Stimulated activated CD8-positive, alpha-beta memory T cell treated with anti-CD3 and anti-CD28 coated beads, Interleukin-12 subunit alpha, Interleukin-12 subunit beta, amount 100 ng/mL, for 24 hours (primary cell): ENCODE measurements around the gene NPR1.
"Not testable (repeated sequence)": the region's sequence is repeated elsewhere in the genome, so short reads cannot be mapped to it uniquely, and the experiment has no call there.

Experiments
- DNase-seq: peaks from one replicate; pipeline ENCODE4 v3.0.0-alpha.2; 2020; ENCODE audit errors: extremely low read depth

NPR1 gene

DNA sequence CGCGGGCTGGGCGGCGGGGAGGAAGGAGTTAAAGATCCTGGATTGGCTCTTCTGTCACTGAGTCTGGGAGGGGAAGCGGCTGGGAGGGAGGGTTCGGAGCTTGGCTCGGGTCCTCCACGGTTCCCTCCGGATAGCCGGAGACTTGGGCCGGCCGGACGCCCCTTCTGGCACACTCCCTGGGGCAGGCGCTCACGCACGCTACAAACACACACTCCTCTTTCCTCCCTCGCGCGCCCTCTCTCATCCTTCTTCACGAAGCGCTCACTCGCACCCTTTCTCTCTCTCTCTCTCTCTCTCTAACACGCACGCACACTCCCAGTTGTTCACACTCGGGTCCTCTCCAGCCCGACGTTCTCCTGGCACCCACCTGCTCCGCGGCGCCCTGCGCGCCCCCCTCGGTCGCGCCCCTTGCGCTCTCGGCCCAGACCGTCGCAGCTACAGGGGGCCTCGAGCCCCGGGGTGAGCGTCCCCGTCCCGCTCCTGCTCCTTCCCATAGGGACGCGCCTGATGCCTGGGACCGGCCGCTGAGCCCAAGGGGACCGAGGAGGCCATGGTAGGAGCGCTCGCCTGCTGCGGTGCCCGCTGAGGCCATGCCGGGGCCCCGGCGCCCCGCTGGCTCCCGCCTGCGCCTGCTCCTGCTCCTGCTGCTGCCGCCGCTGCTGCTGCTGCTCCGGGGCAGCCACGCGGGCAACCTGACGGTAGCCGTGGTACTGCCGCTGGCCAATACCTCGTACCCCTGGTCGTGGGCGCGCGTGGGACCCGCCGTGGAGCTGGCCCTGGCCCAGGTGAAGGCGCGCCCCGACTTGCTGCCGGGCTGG lies at the start of gene NPR1:
Gene NPR1 (plus strand): TSS at position 170 of the 818 bp plus-strand sequence. CDS start 421 bp downstream, at position 591.
- no peak for DNase-seq

DNA sequence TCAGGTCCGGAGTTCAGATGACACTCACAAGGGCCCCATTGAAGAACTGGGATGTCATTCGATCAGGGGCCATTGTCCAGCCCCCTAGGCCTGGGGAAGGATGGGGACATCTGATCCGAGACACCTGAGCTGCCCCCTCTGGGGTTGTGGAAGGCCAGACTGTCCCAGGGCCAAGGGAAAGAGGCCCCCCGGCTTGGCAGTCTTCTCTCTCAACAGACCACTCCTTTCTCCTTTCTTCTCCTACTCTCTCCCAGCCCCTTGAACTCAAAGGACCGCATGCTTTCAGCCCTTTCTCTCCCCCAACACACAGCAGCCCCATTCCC lies 49.2 kb upstream of the NPR1 start:
- DNase-seq = no peak

DNA sequence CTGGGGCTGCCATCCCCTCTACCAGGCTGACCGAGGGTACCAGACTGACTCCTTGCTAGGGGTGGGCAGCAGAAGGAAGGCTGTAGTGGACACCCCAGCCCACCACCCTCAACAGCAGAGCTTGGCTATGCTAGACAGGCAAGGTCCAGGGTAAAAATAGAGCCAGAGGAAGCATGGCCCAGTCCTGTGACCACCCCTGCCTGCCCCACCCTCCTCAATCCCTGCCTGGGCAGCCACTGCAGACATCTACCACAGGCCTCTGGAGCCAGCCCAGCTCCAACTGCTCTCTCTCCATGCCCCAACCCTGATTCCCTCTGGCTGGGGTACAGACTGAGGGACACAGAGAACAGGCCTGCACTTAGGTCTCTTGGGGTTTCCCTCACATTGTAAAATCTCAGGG lies 48.5 kb upstream of the NPR1 start:
- no peak for DNase-seq

DNA sequence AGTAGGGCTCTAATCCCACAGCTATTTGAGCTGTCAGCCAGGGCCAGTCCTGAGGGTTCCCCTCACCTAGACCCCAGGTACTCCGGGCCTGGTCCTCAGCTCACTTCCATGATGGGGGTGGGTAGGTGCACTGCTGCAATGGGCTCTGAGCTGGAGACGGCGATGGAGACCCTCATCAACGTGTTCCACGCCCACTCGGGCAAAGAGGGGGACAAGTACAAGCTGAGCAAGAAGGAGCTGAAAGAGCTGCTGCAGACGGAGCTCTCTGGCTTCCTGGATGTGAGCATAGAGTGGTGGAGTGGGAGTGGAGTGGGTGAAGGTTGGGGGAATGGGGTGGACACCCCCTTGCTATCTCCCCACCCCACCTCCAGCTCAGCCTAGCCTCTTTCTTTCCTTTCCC lies 48.1 kb upstream of the NPR1 start:
- no peak for DNase-seq

DNA sequence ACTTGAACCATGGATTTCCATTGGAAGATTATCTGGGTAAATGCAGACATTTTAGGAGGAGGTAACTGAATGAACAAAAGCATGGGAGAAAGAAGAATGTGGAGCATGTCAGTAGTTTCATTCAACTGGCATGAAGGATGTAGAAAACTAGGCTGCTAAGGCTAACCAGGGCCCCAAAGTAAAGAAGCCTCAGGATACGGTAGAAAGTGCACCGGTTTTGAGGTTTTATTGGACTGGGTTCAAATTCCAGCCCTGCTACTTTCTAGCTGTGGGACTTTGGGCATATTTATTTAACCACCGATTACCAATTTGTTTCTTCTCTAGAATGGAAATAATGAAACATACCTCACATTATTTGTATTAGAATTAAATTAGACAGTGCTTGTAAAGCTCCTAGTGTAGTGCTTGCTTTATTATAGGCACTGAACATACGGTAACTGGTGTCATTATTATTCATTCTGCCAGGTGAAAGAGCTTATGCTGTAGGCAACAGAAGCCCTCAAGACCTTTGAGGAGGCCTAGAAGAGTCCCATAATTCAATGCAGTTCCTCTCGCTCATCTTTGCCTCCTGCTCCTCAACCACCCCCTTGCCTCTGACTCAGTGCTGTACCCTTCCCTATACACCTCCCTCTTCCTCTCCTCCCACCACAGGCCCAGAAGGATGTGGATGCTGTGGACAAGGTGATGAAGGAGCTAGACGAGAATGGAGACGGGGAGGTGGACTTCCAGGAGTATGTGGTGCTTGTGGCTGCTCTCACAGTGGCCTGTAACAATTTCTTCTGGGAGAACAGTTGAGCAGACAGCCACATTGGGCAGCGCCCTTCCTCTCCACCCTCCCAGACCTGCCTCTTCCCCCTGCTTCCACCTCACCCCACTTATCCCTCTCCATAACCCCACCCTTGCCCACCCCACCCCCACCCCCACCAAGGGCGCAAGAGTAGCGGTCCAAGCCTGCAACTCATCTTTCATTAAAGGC lies 47.2 kb upstream of the NPR1 start:
- DNase-seq = no peak

DNA sequence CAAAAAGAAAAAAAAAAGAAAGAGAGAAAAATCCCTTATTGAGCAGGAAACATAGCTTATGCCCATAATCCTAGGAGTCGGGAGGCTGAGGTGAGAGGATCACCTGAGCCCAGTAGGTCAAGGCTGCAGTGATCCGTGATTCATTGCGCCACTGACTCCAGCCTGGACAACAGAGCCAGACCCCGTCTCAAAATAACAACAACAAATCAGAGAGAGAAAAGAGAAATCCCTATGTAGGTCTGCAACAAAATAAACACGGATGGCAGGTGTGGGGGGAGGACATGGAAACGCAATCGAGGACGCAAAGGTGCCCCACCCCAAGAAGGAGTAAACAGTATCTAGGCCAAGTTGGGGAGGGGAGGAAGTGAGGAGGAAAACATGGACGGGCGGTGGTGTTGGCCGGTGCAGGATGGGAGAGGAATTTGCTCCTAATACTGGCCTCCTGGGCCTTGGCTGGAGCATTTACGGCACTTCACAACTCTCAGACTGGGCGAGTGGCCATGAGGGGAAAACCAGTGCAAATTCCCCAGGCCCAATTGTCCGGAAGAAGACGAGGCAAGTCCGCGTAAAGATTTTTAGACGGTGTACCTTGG lies 45.2 kb upstream of the NPR1 start:
- DNase-seq = no peak

DNA sequence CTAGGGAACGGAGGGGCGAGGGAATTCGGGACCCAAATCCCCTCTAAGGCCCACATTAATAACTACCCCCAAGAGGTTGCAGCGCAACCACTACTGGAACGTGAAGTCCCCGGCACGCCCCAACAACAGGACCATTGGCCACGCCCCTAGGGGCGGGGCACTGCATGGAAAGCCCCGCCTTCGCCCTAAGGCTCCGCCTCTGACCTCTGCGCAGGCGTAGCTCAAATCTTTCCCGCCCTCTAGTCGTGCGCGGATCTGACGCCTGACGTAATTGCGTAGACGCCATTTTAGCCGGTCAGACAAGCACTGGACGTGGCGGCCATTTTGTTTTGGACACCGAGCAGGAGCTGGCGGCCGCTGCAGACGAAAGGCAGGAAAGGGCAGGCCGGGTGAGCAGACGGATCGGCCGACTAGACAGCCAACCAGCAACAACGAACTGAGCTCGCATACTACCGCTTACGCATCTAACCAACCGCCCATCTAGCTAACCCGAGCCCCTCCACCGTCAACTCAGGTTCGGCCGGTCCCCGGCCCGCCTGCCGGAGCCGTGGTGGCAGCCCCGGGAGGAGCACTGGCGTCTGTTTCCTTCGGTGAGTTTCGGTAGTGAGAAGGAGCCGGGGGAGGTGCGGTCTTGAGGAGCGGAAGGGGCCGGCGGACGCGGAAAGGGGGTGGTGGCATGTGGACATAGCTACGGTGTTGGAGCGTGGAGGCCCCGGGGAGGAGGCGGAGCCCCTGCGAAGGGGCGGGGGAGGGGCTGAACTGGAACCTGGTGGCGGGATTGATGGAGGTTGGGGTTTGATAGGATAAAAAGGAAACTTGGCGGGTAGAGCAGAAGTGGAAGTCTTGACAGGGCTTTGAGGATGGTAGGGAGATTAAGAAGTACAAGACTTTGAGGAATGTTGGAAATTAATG lies 44.5 kb upstream of the NPR1 start, which contains the start of gene CHTOP:
Gene CHTOP (plus strand): TSS at position 313 of the 912 bp plus-strand sequence. CDS start 2,523 bp downstream, outside the sequence.
- DNase-seq = peak; percentile 87

DNA sequence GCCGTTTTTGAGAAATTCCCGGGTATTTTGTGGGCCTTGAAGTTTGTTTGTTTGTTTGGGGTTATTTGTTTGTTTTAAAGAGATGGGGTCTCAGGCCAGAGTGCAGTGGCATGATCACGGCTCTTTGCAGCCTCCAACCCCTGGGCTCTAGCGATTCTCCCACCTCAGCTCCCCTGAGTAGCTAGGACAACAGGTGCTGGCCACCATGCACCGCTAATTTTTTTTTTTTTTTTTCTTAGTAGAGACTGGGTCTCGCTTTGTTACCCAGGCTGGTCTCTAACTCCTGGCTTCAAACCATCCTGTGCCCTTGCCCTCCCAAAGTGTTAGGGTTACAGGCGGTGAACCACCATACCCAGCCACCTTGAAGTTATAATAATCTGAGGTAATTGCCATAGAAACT lies 42.6 kb upstream of the NPR1 start:
- no peak for DNase-seq

DNA sequence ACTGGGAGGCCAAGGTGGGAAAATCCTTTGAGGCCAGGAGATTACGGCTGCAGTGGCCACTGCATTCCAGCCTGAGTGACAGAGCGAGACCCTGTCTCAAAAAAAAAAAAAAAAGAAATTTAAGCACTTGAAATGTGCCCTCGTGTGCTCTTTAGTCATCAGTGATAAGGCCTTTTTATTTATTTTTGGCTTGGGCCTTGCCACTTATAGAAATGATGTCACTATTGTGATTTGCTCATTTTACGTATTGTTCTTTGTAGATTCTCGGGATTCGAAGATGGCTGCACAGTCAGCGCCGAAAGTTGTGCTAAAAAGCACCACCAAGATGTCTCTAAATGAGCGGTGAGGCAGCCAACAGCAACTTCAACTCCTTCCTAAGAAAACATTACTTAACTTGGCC lies 42.2 kb upstream of the NPR1 start:
- DNase-seq = no peak

DNA sequence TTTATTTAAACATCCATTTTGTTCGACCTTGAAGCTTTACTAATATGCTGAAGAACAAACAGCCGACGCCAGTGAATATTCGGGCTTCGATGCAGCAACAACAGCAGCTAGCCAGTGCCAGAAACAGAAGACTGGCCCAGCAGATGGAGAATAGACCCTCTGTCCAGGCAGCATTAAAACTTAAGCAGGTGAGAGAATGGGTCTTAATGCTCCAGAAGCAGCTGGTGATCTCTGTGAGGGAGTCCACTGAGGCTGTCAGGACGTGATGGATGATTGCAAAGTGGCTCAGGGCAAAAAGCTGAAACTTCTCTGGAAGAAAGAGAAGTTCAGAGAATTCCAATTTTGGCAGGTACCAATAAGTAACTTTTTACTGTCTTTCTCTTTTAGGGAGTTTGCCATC lies 40.2 kb upstream of the NPR1 start:
- no peak for DNase-seq

DNA sequence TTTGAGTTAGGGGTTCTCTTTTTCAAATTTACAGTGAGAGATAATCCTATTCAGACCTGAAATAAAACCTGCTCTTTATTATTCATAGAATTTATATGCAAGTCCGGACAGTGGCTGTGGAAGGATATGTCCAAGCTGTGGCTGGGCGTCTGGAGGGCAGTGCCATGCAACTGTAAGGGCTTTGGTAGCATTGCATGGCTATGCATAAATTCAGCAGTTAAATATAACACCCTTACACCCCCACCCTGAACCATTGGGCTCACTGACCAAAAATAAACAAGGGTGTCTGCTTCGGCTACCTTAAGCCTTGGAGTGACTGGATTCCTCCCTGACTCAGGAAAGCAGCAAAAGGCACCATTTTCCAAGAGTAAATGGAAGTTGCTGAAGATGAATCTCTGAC lies 39.2 kb upstream of the NPR1 start:
- DNase-seq = no peak

DNA sequence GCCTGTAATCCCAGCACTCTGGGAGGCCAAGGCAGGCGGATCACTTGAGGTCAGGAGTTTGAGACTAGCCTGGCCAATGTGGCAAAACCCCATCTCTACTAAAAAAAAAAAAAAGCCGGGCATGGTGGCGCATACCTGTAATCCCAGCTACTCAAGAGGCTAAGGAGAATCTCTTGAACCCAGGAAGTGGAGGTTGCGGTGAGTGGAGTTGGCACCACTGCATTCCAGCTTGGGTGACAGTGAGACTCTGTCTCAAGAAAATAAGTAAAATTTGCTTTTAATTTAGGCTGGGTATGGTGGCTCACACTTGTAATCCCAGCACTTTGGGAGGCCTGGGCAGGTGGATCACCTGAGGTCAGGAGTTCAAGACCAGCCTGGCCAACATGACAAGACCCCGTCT lies 38.3 kb upstream of the NPR1 start:
- not testable (repeated sequence) for DNase-seq

DNA sequence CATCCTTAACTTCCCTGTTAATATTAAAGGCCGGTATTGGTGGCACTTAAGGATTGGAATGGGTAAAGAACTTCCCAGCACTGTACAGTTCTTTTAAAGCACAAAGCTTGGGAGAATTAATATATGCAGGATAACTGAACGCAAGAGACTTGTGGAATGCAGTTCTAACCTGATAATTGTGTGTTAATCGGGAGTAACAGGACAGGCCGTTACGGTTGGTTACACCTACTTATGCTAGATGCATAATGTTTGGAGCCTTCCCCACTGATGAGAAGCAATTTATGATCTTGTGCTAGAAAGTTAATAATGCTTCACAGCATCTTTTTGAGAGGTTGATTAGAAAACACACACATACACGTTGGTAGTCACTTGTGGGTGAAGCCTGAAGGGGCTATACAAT lies 37.6 kb upstream of the NPR1 start:
- no peak for DNase-seq

DNA sequence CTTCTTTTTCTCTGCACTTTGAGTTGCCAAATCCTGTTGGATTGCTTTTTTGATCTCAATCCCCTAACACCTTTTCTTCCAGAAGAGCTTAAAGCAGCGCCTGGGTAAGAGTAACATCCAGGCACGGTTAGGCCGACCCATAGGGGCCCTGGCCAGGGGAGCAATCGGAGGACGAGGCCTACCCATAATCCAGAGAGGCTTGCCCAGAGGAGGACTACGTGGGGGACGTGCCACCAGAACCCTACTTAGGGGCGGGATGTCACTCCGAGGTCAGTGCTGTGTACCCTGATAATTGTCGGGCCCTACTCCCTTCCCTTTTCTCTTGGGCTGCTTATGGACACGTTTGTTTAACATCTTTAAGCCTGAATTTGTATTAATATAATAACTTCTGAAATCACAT lies 36.3 kb upstream of the NPR1 start:
- DNase-seq = no peak

DNA sequence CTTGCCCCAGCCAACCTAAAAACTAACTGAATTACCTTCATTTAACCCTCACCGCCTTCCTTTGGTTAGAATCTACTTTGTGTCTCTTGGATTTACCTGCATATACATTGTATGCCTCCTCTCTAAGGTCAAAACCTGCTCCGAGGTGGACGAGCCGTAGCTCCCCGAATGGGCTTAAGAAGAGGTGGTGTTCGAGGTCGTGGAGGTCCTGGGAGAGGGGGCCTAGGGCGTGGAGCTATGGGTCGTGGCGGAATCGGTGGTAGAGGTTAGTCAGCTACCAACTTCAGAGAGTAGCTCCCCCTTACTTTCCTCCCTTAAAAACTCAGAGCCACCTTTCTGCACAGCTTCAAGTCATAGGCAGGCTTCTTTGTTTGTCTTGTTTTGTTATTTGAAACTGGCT lies 35.4 kb upstream of the NPR1 start:
- no peak for DNase-seq

DNA sequence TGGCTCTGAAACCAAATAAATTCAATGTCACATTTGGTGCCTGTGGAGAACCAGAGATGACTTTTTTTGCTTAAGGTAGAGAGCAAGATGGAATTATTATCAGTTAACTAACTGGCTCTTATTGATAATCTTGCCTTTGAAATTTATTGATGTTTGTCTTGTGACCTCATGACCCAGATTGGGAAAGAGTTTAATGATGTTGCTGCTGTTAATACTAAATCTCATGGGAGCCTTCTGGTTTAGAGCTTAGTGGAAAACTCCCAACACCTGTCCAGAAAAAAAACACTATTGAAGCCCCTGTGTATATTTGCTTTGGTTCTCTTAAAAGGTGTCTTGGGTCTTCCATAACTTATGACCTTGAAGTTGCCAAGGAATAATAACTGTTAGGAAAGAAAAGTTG lies 34.7 kb upstream of the NPR1 start:
- DNase-seq = no peak

DNA sequence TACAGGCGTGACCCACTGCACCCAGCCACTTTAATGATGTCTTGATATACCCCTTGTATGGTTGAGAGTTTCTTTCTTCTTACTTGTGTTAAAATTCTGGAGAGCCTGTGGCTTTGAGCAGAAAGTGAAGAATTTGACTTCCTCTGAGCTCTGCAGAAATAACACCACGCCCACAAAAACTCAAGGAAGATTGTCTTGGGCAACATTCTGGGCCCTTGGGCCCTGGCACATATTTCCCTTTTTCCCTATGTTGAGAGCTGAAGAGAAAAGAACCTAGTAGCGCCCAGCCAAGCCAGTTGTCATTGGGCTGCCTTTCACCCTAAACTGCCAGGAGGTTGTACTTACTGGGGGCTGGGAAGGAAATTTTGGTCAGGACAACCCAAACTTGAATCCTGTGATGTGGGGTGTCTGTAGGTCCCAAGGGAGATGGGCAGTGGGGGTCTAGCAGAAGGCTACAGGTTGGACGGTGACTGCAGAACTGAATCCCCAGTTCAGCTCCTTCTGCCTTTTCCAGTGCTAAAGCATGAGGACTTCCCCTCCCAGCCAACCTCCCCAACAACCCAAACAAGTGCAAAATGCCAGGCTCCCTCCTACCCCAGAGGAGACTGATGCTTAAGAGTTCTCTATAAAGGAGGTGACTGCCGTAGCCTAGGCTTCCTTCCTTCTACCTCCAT lies 31.7 kb upstream of the NPR1 start:
- DNase-seq = no peak

DNA sequence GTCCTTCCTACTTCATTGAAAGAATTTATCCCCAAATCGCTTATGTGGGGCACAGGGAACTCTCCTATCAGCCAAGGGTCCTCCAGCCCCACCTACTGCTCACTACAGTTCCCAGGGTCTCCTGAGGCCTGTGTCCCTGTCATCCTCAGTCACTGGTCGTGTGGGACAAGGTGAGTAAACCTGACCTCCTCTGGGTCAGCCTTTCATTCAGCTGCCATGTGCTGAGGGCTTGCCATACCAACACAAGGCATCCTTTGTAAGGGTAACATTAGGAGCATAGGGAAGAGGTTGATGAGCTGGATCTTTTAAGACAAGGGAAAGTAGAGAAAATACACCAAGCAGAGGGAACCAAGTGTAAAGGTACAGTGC lies 31.2 kb upstream of the NPR1 start:
- DNase-seq = no peak

DNA sequence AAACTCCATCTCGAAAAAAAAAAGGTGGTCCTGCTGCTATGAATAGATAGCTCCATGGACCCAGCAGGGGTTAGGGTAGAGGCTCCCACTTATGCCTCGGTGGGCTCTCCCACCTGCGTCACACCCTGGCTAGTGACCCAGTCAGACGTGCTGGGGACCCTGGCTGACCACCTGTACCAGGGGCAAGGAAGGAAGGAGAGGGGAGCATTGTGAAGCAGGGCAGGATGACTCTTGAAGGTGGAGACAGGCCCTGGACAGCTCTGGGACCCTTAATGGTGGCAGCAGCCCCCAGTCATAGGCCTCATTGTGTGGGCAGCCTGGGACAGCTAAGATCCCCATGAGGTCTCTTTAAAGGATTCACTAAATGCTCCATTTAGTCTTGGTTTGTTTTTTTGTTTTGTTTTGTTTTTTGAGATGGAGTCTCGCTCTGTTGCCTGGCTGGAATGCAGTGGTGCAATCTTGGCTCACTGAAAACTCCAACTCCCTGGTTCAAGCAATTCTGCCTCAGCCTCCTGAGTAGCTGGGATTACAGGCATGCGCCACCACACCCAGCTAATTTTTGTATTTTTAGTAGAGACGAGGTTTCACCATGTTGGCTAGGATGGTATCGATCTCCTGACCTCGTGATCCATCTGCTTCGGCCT lies 30.4 kb upstream of the NPR1 start:
- no peak for DNase-seq

DNA sequence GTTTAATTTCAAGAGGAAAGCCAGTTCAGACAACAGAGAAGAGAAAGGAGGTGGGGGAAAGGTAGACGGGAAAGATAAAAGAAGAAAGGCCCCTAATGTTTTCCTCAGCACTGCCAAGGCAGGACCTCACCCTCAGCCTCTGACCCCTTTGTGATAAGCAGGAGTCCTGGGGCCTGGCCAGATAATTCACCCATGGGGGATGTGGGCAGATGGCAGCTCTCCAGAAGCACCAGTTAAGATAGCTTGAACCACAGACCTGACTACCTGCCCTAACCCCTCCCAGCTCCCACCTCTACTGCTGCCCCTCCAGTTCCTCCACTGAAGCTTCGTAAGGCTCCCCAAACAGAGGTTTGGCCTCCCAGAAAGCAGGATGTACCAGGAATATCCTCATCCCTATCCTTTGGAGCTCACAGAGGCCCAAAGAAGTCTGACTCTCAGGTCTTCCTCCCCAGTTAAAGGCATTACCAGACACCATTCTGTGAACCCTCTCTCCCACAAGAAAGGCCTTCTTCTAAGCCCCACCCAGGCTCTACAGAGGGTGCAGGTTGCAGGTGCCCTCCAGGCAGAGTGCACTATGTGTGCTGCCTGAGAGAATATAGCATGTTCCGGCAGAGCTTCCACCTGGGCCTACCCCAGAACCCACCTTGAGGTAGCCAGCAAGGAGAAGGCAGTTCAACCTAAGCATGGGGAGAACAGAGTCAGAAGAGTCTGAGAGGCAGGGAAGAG lies 29.2 kb upstream of the NPR1 start:
- no peak for DNase-seq
